Measurements from ENCODE around the gene CDH2. TPM values are rescaled to one million over a fixed set of nuclear protein-coding genes. Genes with fewer than 3 reads are reported as not detected.
A peak's percentile ranks its signal among the peaks of the same experiment; 100 is the strongest.

Gene CDH2
- total RNA-seq, 1 donor from 2014 or later: 363 TPM

- Mint-ChIP-seq H3K36me3 (ENCODE audit: low read depth, unreplicated experiment) (no peaks in the 10 kb centered on the region), H3K4me1 (ENCODE audit: low read depth, unreplicated experiment) (peaks cover 21% of the 10 kb centered on the region), H3K27ac (ENCODE audit: unreplicated experiment) (peak overlapping the region; percentile 88), H3K27me3 (ENCODE audit: low read depth, unreplicated experiment) (no peaks in the 10 kb centered on the region), H3K9me3 (ENCODE audit: unreplicated experiment) (no peaks in the 10 kb centered on the region), H3K4me3 (ENCODE audit: unreplicated experiment) (peak overlapping the region; percentile 99)
- Histone ChIP-seq H3K4me1 (ENCODE audit: insufficient read depth, low read length) (peaks cover 10% of the 10 kb centered on the region), H2AFZ (ENCODE audit: low read depth, low read length) (no peak overlapping the region), H3K27me3 (ENCODE audit: insufficient read depth, low read length) (no peaks in the 10 kb centered on the region), H4K20me1 (ENCODE audit: insufficient read depth, low read length) (peaks cover 60% of the 10 kb centered on the region), H3K4me3 (ENCODE audit: insufficient read depth, low read depth, low read length) (peak overlapping the region; percentile 96), H3K36me3 (ENCODE audit: insufficient read depth, low read length) (peaks cover 5% of the 10 kb centered on the region), H3K9me3 (ENCODE audit: insufficient read depth, low read depth, low read length) (no peaks in the 10 kb centered on the region), H3K4me2 (ENCODE audit: low read length) (peak overlapping the region; percentile 88), H3K79me2 (ENCODE audit: insufficient read depth, low read length) (peaks cover 82% of the 10 kb centered on the region), H3K27ac (ENCODE audit: low read depth, low read length) (peak overlapping the region; percentile 87), H3K9ac (ENCODE audit: low read length) (peak overlapping the region; percentile 98)
- FAIRE-seq: peak; percentile 23
- TF ChIP-seq EZH2 (IDR thresholded peaks at IDR 0.05; ENCODE audit: insufficient read depth, low read length) (no peak), CTCF (IDR thresholded peaks at IDR 0.05; ENCODE audit: insufficient read depth, low read depth, low read length) (no peak)
- DNase-seq (ENCODE audit: low read depth): no peak
Observed at GRCh38 chr18:28174181-28174905, 2.6 kb downstream of the CDH2 start.

GRCh38 chr18:28171837-28172236, 5.1 kb downstream of the CDH2 start:
- H3K27me3 Mint-ChIP-seq (ENCODE audit: low read depth, unreplicated experiment): no peaks in the 10 kb centered on the region
- no peaks in the 10 kb centered on the region for H3K36me3 Mint-ChIP-seq (ENCODE audit: low read depth, unreplicated experiment)
- peak overlapping the region; percentile 41 for H3K4me2 ChIP-seq (ENCODE audit: low read length)
- H4K20me1 ChIP-seq (ENCODE audit: insufficient read depth, low read length): peaks cover 81% of the 10 kb centered on the region
- H3K27ac ChIP-seq (ENCODE audit: low read depth, low read length): no peak overlapping the region
- H3K79me2 ChIP-seq (ENCODE audit: insufficient read depth, low read length): peaks cover 98% of the 10 kb centered on the region
- peak overlapping the region; percentile 73 for H3K4me3 Mint-ChIP-seq (ENCODE audit: unreplicated experiment)
- peaks cover 38% of the 10 kb centered on the region for H3K4me1 Mint-ChIP-seq (ENCODE audit: low read depth, unreplicated experiment)
- FAIRE-seq (no peak), DNase-seq (ENCODE audit: low read depth) (no peak)
- H3K4me1 ChIP-seq (ENCODE audit: insufficient read depth, low read length): peaks cover 16% of the 10 kb centered on the region
- H3K4me3 ChIP-seq (ENCODE audit: insufficient read depth, low read depth, low read length): no peak overlapping the region
- TF ChIP-seq CTCF (IDR thresholded peaks at IDR 0.05; ENCODE audit: insufficient read depth, low read depth, low read length) (no peak), EZH2 (IDR thresholded peaks at IDR 0.05; ENCODE audit: insufficient read depth, low read length) (no peak)
- H3K9ac ChIP-seq (ENCODE audit: low read length): no peak overlapping the region
- no peak overlapping the region for H2AFZ ChIP-seq (ENCODE audit: low read depth, low read length)
- no peaks in the 10 kb centered on the region for H3K27me3 ChIP-seq (ENCODE audit: insufficient read depth, low read length)
- peaks cover 10% of the 10 kb centered on the region for H3K36me3 ChIP-seq (ENCODE audit: insufficient read depth, low read length)
- peak overlapping the region; percentile 55 for H3K27ac Mint-ChIP-seq (ENCODE audit: unreplicated experiment)
- H3K9me3 ChIP-seq (ENCODE audit: insufficient read depth, low read depth, low read length): no peaks in the 10 kb centered on the region
- no peaks in the 10 kb centered on the region for H3K9me3 Mint-ChIP-seq (ENCODE audit: unreplicated experiment)

- peaks cover 19% of the 10 kb centered on the region for H3K4me1 ChIP-seq (ENCODE audit: insufficient read depth, low read length)
- peaks cover 86% of the 10 kb centered on the region for H4K20me1 ChIP-seq (ENCODE audit: insufficient read depth, low read length)
- Mint-ChIP-seq H3K27ac (ENCODE audit: unreplicated experiment) (peak overlapping the region; percentile 59), H3K4me3 (ENCODE audit: unreplicated experiment) (peak overlapping the region; percentile 46), H3K4me1 (ENCODE audit: low read depth, unreplicated experiment) (peaks cover 51% of the 10 kb centered on the region), H3K27me3 (ENCODE audit: low read depth, unreplicated experiment) (no peaks in the 10 kb centered on the region), H3K9me3 (ENCODE audit: unreplicated experiment) (no peaks in the 10 kb centered on the region), H3K36me3 (ENCODE audit: low read depth, unreplicated experiment) (peaks cover 4% of the 10 kb centered on the region)
- peak overlapping the region; percentile 7 for H3K4me2 ChIP-seq (ENCODE audit: low read length)
- peaks cover 100% of the 10 kb centered on the region for H3K79me2 ChIP-seq (ENCODE audit: insufficient read depth, low read length)
- TF ChIP-seq EZH2 (IDR thresholded peaks at IDR 0.05; ENCODE audit: insufficient read depth, low read length): no peak
- no peak for TF ChIP-seq CTCF (IDR thresholded peaks at IDR 0.05; ENCODE audit: insufficient read depth, low read depth, low read length)
- H3K36me3 ChIP-seq (ENCODE audit: insufficient read depth, low read length): peaks cover 13% of the 10 kb centered on the region
- no peak overlapping the region for H3K9ac ChIP-seq (ENCODE audit: low read length)
- no peak for DNase-seq (ENCODE audit: low read depth)
- no peak overlapping the region for H2AFZ ChIP-seq (ENCODE audit: low read depth, low read length)
- H3K9me3 ChIP-seq (ENCODE audit: insufficient read depth, low read depth, low read length): no peaks in the 10 kb centered on the region
- H3K27me3 ChIP-seq (ENCODE audit: insufficient read depth, low read length): no peaks in the 10 kb centered on the region
- no peak overlapping the region for H3K27ac ChIP-seq (ENCODE audit: low read depth, low read length)
- H3K4me3 ChIP-seq (ENCODE audit: insufficient read depth, low read depth, low read length): no peak overlapping the region
- no peak for FAIRE-seq
Observed at GRCh38 chr18:28168725-28169124, 8.2 kb downstream of the CDH2 start.
